Islet of Langerhans (tissue), 1 donor: ENCODE results near the gene FAM120C.

Source experiments
- FAIRE-seq: peaks from one replicate; lab custom pipeline; 2011; peaks lifted over from hg19 to GRCh38; lab: Jason Lieb, UNC

Gene FAM120C

DNA sequence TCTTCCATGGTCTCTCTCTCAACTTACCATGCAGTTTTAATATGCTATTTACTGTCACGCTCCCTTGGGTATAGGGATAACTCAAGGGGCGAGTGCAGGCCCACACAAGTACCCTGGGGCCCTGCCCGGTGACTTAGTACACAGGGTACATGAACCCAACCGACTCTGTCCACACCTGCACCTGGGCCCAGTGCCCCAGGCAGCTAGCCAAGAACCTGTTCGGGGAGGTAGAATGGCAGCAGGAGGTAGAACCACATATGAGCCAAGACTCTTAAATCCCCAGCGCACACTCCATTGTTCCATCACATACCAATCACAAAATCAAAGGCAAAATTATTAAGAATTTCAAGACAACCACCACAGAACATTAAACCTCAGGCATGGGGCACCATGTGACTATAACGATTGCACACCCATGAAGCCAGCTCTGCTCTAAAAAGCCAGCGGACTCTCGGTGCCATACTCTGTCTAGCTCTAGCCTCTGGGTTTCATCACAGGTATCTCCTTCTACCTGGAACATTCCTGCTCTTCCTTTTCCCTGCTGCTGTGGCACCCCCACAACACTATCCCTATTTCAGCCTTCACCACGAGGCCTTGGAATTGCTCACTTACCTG is 153.4 kb downstream of the FAM120C start:
- FAIRE-seq, result no peak

DNA sequence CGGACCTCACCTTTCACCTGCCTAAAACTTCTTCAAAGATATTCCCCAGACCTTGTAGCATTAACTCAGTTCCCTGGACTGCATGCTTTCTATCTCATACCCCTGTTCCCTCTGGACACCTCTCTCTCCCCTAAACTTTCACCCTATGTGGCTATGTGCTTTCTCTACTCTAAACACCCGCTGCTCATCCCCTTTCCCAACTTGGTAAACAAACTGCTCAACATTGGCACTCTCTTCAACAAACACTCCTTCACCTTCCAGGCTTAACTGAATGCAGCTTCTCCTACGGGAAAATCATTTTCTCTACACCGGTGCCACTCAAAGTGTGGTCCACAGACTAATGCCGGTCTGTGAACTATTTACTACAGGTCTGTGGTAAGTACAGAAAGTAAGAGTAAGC is 158.7 kb downstream of the FAM120C start:
- no peak for FAIRE-seq
